Endothelial cell of umbilical vein (primary cell): ENCODE results near the gene TMEM178B. TPM values are rescaled to one million over a fixed set of nuclear protein-coding genes. Genes with fewer than 3 reads are reported as not detected.

ENCODE experiments used
- BruUV-seq: library from RNA; stranded (reverse); fragments of 400-500 nt; replicated peaks from 2 replicates; lab custom pipeline; 2021; lab: Mats Ljungman, UMichigan
- CTCF ChIA-PET: fragments of 300-600, 350-600 bp; sonication (Branson Sonifier 250); formaldehyde crosslinking; loops from one replicate; lab custom pipeline; 2021; ENCODE audit warnings: antibody characterized with exemption, inconsistent platforms; lab: Charles Lee
- POLR2A ChIA-PET: fragments of 300-600, 350-600 bp; sonication (Branson Sonifier 250); formaldehyde crosslinking; loops from one replicate; lab custom pipeline; 2021; ENCODE audit warnings: antibody characterized with exemption, inconsistent platforms; lab: Charles Lee
- DNase-seq: peaks from one replicate; pipeline ENCODE4 v3.0.0-alpha.2; 2011; ENCODE audit warnings: low read depth, low spot score
- FAIRE-seq: peaks from 2 replicates; lab custom pipeline; 2011; peaks lifted over from hg19 to GRCh38; lab: Jason Lieb, UNC
- H2AFZ ChIP-seq: 2 replicates; pipeline ENCODE4 v1.6.0; 2012; ENCODE audit warnings: low read depth, low read length, control low read depth, inconsistent platforms
- H3K27ac ChIP-seq: 2 replicates; pipeline ENCODE4 v1.5.1; 2011; ENCODE audit warnings: low read depth, mild to moderate bottlenecking, control low read depth, low read length, moderate library complexity; ENCODE audit not compliant: insufficient read depth
- H3K27me3 ChIP-seq, 2 experiments: 2 replicates each; pipeline versions ENCODE4 v1.6.0 to v1.6.1; 2011; ENCODE audit warnings: low read length in 2 of 2, mixed read lengths in 1 of 2; ENCODE audit not compliant: control insufficient read depth in 2 of 2, insufficient read depth in 2 of 2
- H3K36me3 ChIP-seq, 2 experiments: 2 replicates in 1 of 2; 3 replicates in 1 of 2; pipeline ENCODE4 v1.5.1; 2011; ENCODE audit warnings: low read length in 2 of 2, mild to moderate bottlenecking in 1 of 2, moderate library complexity in 1 of 2; ENCODE audit not compliant: control insufficient read depth in 2 of 2, insufficient read depth in 2 of 2; ENCODE audit errors: extremely low read depth in 1 of 2
- H3K4me1 ChIP-seq: 3 replicates; pipeline ENCODE4 v1.5.1; 2011; ENCODE audit warnings: mild to moderate bottlenecking, low read length; ENCODE audit not compliant: control insufficient read depth, insufficient read depth; ENCODE audit errors: extremely low read depth
- H3K4me2 ChIP-seq: 2 replicates; pipeline ENCODE4 v1.6.1; 2011; ENCODE audit warnings: low read length, control low read depth, mixed read lengths; ENCODE audit not compliant: insufficient read depth
- H3K4me3 ChIP-seq, 3 experiments: fragments of 200-600 bp in 1 of 3; sonication (generic), shearing (Covaris generic) in 1 of 3; replicated peaks in 1 of 3; 2 replicates each; pipeline ENCODE4 v1.5.1; 2011 to 2016; ENCODE audit warnings: control low read depth in 3 of 3, low read length in 3 of 3, mild to moderate bottlenecking in 2 of 3, inconsistent platforms in 1 of 3, low read depth in 1 of 3, moderate library complexity in 1 of 3; ENCODE audit not compliant: insufficient read depth in 1 of 3
- H3K79me2 ChIP-seq: 2 replicates; pipeline ENCODE4 v1.6.0; 2012; ENCODE audit warnings: low read length, inconsistent platforms; ENCODE audit not compliant: control insufficient read depth, insufficient read depth
- H3K9ac ChIP-seq: replicated peaks from 2 replicates; pipeline ENCODE3; 2011; ENCODE audit warnings: low read length, control low read depth; ENCODE audit not compliant: insufficient read depth; ENCODE audit errors: extremely low read depth
- H3K9me1 ChIP-seq: replicated peaks from 3 replicates; pipeline ENCODE4 v1.6.0; 2011; ENCODE audit warnings: mild to moderate bottlenecking, low read length; ENCODE audit not compliant: control insufficient read depth, insufficient read depth; ENCODE audit errors: extremely low read depth
- H3K9me3 ChIP-seq: replicated peaks from 2 replicates; pipeline ENCODE4 v1.5.1; 2012; ENCODE audit warnings: low read length, inconsistent platforms; ENCODE audit not compliant: control insufficient read depth, insufficient read depth
- H4K20me1 ChIP-seq: replicated peaks from 2 replicates; pipeline ENCODE3; 2011; ENCODE audit warnings: mild to moderate bottlenecking, low read length; ENCODE audit not compliant: control insufficient read depth, insufficient read depth; ENCODE audit errors: extremely low read depth
- CTCF ChIP-seq, 2 donors: IDR thresholded peaks; 1 replicate in 1 of 2; 2 replicates in 1 of 2; pipeline ENCODE4 v1.5.1; 2011; ENCODE audit warnings: low read length in 2 of 2, mild to moderate bottlenecking in 2 of 2, moderate library complexity in 2 of 2, control low read depth in 1 of 2, inconsistent platforms in 1 of 2, low read depth in 1 of 2; ENCODE audit not compliant: insufficient read depth in 1 of 2; ENCODE audit errors: extremely low read depth in 1 of 2
- EZH2 ChIP-seq: IDR thresholded peaks from 2 replicates; pipeline ENCODE4 v1.6.1; 2012; ENCODE audit warnings: borderline replicate concordance, low read depth, mild to moderate bottlenecking, moderate library complexity, low read length, inconsistent platforms; ENCODE audit not compliant: severe bottlenecking
- FOS ChIP-seq: IDR thresholded peaks from 2 replicates; pipeline ENCODE4 v1.6.1; 2011; ENCODE audit warnings: mild to moderate bottlenecking, low read length, moderate library complexity, borderline replicate concordance; ENCODE audit not compliant: insufficient read depth
- GATA2 ChIP-seq: IDR thresholded peaks from 2 replicates; pipeline ENCODE4 v1.7.0; 2011; ENCODE audit warnings: low read depth, mild to moderate bottlenecking, moderate library complexity, mixed read lengths, low read length; ENCODE audit not compliant: insufficient read length, insufficient read depth
- JUN ChIP-seq: IDR thresholded peaks from 2 replicates; pipeline ENCODE4 v1.6.1; 2011; ENCODE audit warnings: borderline replicate concordance, low read depth; ENCODE audit not compliant: insufficient read length, insufficient read depth
- MAX ChIP-seq: IDR thresholded peaks from 2 replicates; pipeline ENCODE4 v1.6.1; 2011; ENCODE audit not compliant: insufficient read depth, insufficient read length
- MYC ChIP-seq: IDR thresholded peaks from one replicate; pipeline ENCODE4 v1.6.1; 2011; ENCODE audit warnings: mild to moderate bottlenecking, low read depth, low read length
- POLR2A ChIP-seq: IDR thresholded peaks from 2 replicates; pipeline ENCODE4 v1.6.1; 2012; ENCODE audit warnings: low read depth, mild to moderate bottlenecking, control low read depth, low read length
- POLR2AphosphoS5 ChIP-seq: IDR thresholded peaks from 2 replicates; pipeline ENCODE4 v1.6.1; 2012; ENCODE audit warnings: low read depth, mild to moderate bottlenecking, control low read depth, low read length, moderate library complexity; ENCODE audit not compliant: insufficient read depth
- dilution Hi-C: fragments of 300-500 bp; cut with MboI; formaldehyde crosslinking; loops from one replicate; pipeline ENCODE4 v1.15.0; 2019; ENCODE audit warnings: low sequenced_read_pairs; ENCODE audit not compliant: extremely low pct_ligation_motif_present
- intact Hi-C: fragments of 100-400 bp; cut with micrococcal nuclease; formaldehyde crosslinking; loops from one replicate; pipeline ENCODE4 v1.10.0; 2022
- polyA plus RNA-seq, 4 experiments: library from polyadenylated mRNA; depleted of rRNA in 3 of 4; stranded (reverse) in 3 of 4; unstranded in 1 of 4; fragments of >200 nt; gene quantifications; 2 replicates each; pipeline versions ENCODE4 v1.2.1 to v1.2.3, GENCODE V29; 2011 to 2012; ENCODE audit warnings: missing spikeins in 1 of 4
- total RNA-seq: library from RNA; stranded (reverse); gene quantifications from 2 replicates; pipeline ENCODE4 v1.2.3, GENCODE V29; 2021

TMEM178B gene
- total and polyA plus RNA-seq, 2 donors (not counting 3 experiments of a cell fraction or from before 2014, with no cell fraction given), result not detected

- intact Hi-C loops (no loop called here), dilution Hi-C loops (no loop called here)
- no peaks in the 10 kb centered on the region for H3K79me2 ChIP-seq
- no peak overlapping the region for H3K4me2 ChIP-seq
- no peak overlapping the region for H3K9ac ChIP-seq
- no peak overlapping the region for H2AFZ ChIP-seq
- BruUV-seq, result no TSS peak
- H3K27ac ChIP-seq, result no peak overlapping the region
- H3K27me3 ChIP-seq, result no peaks in the 10 kb centered on the region
- H3K9me3 ChIP-seq, result no peaks in the 10 kb centered on the region
- H3K36me3 ChIP-seq, result no peaks in the 10 kb centered on the region
- no peaks in the 10 kb centered on the region for H4K20me1 ChIP-seq
- FAIRE-seq (no peak), DNase-seq (no peak)
- no peaks in the 10 kb centered on the region for H3K4me1 ChIP-seq
- H3K4me3 ChIP-seq, result no peak overlapping the region
- TF ChIP-seq POLR2A, result no peak
- TF ChIP-seq MYC, result no peak
- no peak for TF ChIP-seq MAX
- no peak for TF ChIP-seq FOS
- no peak for TF ChIP-seq POLR2AphosphoS5
- no peak for TF ChIP-seq JUN
- no peak for TF ChIP-seq CTCF (IDR thresholded peaks at IDR 0.05; ENCODE audit: extremely low read depth in 1 of 2, insufficient read depth in 1 of 2, low read depth in 1 of 2, low read length in 2 of 2)
- TF ChIP-seq GATA2, result no peak
- no peak for TF ChIP-seq EZH2
- H3K9me1 ChIP-seq, result no peaks in the 10 kb centered on the region
- POLR2A ChIA-PET, result no interaction called here
- CTCF ChIA-PET, result no interaction called here
These were observed 259.6 kb downstream of the TMEM178B start for GRCh38 chr7:141333459-141333858.
